Epithelial cell of proximal tubule (primary cell): ENCODE data around the gene TEPSIN. TPM values are rescaled to one million over a fixed set of nuclear protein-coding genes. Genes with fewer than 3 reads are reported as not detected.

Experiments
- DNase-seq: peaks from one replicate; pipeline ENCODE4 v3.0.0-alpha.2; 2011; ENCODE audit warnings: low read depth
- H3K4me3 ChIP-seq: 2 replicates; pipeline ENCODE4 v1.5.1; 2011; ENCODE audit warnings: low read depth, mild to moderate bottlenecking, low read length
- total RNA-seq: library from RNA; depleted of rRNA; stranded (reverse); fragments of >200 nt; gene quantifications from 2 replicates; pipeline ENCODE4 v1.2.3, GENCODE V29; 2015
- TF ChIP-seq, protein P1 (sequence below): conservative IDR thresholded peaks from 2 replicates; pipeline ENCODE4 v1.5.1; 2012; ENCODE audit warnings: low read depth, mild to moderate bottlenecking, low read length

TEPSIN gene
- total RNA-seq, 1 donor from 2014 or later: 37.3 TPM

DNA sequence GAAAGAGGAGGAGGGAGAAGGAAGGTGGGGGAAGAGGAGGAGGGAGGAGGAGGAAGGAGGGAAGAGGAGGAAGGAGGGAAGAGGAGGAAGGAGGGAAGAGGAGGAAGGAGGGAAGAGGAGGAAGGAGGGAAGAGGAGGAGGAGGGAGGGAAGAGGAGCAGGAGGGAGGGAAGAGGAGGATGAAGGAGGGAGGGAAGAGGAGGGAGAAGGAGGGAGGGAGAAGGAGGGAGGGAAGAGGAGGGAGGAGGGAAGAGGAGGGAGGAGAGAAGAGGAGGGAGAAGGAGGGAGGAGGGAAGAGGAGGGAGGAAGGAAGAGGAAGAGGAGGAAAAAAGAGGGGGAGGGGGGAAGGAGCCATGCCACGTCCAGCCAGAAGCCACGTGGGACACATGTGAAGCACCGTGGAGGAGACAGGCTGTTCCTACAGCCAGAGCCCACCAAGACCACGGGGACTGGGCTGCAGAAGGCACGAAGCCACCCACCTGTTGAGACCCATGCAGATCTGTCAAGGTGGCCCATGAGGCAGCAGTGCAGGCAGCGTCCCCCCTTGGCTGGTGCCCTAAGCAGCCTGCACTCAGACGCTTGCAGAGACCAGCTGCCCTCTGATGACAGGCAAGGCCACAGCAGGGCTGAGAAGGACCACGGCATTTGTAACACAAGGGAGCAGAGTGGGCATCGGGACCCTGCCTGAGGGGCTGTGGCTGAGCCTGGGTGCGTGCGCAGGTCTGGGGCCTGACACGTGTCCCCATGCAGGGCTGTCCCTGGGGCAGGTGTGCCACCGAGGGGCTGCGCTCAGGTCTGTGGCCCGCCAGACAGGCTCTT is 10.6 kb upstream of the TEPSIN start:
- TF ChIP-seq, protein P1, sequence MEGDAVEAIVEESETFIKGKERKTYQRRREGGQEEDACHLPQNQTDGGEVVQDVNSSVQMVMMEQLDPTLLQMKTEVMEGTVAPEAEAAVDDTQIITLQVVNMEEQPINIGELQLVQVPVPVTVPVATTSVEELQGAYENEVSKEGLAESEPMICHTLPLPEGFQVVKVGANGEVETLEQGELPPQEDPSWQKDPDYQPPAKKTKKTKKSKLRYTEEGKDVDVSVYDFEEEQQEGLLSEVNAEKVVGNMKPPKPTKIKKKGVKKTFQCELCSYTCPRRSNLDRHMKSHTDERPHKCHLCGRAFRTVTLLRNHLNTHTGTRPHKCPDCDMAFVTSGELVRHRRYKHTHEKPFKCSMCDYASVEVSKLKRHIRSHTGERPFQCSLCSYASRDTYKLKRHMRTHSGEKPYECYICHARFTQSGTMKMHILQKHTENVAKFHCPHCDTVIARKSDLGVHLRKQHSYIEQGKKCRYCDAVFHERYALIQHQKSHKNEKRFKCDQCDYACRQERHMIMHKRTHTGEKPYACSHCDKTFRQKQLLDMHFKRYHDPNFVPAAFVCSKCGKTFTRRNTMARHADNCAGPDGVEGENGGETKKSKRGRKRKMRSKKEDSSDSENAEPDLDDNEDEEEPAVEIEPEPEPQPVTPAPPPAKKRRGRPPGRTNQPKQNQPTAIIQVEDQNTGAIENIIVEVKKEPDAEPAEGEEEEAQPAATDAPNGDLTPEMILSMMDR: no peak
- DNase-seq: no peak
- no peak overlapping the region for H3K4me3 ChIP-seq

- no peak overlapping the region for H3K4me3 ChIP-seq
- no peak for DNase-seq
- TF ChIP-seq, protein P1: no peak
These were observed 9.8 kb upstream of the TEPSIN start for GRCh38 chr17:81248649-81249048.

- TF ChIP-seq, protein P1: no peak
- DNase-seq: no peak
- no peak overlapping the region for H3K4me3 ChIP-seq
These were observed 8.6 kb upstream of the TEPSIN start for GRCh38 chr17:81247339-81247990.

DNA sequence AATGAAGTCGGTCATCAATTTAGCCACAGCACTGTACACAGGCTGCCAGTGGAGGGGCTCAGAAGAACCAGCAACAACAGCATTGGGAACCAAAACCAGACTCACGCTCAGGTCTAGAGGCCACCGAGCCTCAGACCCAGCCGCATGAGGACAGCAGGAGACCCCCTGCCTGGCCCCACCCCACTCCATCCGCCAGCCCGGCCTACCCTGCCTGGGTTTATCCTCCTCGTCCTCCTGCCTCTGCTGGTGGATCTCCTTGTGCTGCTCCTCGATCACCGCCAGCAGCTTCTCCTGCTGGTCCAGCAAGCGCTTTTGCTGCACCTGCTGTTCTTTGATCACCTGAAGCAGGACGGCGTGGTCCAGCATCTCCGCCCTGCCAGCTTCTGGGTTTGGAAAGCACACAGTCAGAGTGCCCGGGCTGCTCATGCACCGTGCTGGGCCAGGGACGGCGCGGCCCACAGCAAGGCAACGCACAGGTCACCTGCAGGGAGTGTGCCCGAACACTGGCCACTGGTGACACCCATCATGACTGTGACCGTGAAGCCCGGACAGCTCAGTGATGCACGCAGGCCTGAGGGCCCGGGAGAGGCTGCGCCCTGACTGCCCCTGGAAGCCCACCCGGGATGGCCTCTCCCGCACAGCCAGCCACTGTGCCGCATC is 8.0 kb upstream of the TEPSIN start:
- TF ChIP-seq, protein P1: no peak
- DNase-seq: no peak
- no peak overlapping the region for H3K4me3 ChIP-seq

- H3K4me3 ChIP-seq: no peak overlapping the region
- DNase-seq: no peak
- TF ChIP-seq, protein P1: no peak
These were observed 7.5 kb upstream of the TEPSIN start for GRCh38 chr17:81246343-81246670.

GRCh38 chr17:81245665-81246342 is 6.9 kb upstream of the TEPSIN start:
- no peak for DNase-seq
- TF ChIP-seq, protein P1: no peak
- no peak overlapping the region for H3K4me3 ChIP-seq
